Measurements from ENCODE around the gene RNF114.
"Not testable (repeated sequence)": the region's sequence is repeated elsewhere in the genome, so short reads cannot be mapped to it uniquely, and the experiment has no call there.

RNF114 gene

GRCh38 chr20:49936153-49937026, at the start of gene RNF114:
TSS of gene RNF114 (plus strand) at chr20:49936397. CDS start at chr20:49936413, 16 bp downstream.
- no peak for FAIRE-seq

- no peak for FAIRE-seq
Observed at GRCh38 chr20:49886571-49887213, 49.5 kb upstream of the RNF114 start.

GRCh38 chr20:49887251-49888211, 48.7 kb upstream of the RNF114 start:
- FAIRE-seq = no peak

- no peak for FAIRE-seq
Observed at GRCh38 chr20:49888212-49889000, 47.8 kb upstream of the RNF114 start.

GRCh38 chr20:49889001-49889934, 46.9 kb upstream of the RNF114 start:
- no peak for FAIRE-seq

- FAIRE-seq = no peak
Observed at GRCh38 chr20:49889935-49890333, 46.3 kb upstream of the RNF114 start.

- FAIRE-seq = no peak
Observed at GRCh38 chr20:49890471-49891361, 45.5 kb upstream of the RNF114 start.

GRCh38 chr20:49891476-49892110, 44.6 kb upstream of the RNF114 start:
- no peak for FAIRE-seq

- FAIRE-seq = no peak
Observed at GRCh38 chr20:49892260-49892659, 43.9 kb upstream of the RNF114 start.

GRCh38 chr20:49892817-49893216, 43.4 kb upstream of the RNF114 start:
- FAIRE-seq = no peak

- FAIRE-seq = no peak
Observed at GRCh38 chr20:49893242-49894072, 42.7 kb upstream of the RNF114 start.

- FAIRE-seq = no peak
Observed at GRCh38 chr20:49894073-49894470, 42.1 kb upstream of the RNF114 start.

- FAIRE-seq = not testable (repeated sequence)
Observed at GRCh38 chr20:49895474-49896093, 40.6 kb upstream of the RNF114 start.

- FAIRE-seq = no peak
Observed at GRCh38 chr20:49896204-49896603, 40.0 kb upstream of the RNF114 start.

GRCh38 chr20:49899541-49900383, 36.4 kb upstream of the RNF114 start:
- no peak for FAIRE-seq

- FAIRE-seq = no peak
Observed at GRCh38 chr20:49901588-49901987, 34.6 kb upstream of the RNF114 start.
